Measurements from ENCODE around the gene OSMR. TPM values are rescaled to one million over a fixed set of nuclear protein-coding genes. Genes with fewer than 3 reads are reported as not detected.

OSMR gene
- total and polyA plus RNA-seq, 2 of the 13 experiments (the other 11 are each of a cell fraction or from before 2014, with no cell fraction given), result 21.3 to 86.5 TPM

DNA sequence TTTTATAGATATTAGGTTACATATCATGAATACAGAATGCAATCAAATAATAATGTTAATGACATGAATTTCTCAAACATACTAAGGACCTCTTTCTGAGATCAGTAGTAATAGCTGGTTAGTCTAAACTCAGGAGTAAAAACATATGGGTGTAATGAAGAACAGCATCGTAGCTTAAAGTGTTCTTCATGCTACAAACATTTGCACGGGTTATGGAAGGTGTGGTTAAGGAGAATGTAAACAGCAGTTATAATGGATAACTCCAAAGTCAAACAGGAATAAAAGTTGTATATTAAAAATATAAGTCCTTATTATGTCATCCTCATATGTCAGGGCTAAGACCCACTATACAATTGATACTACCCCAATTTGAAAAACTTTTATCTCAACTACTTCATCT is 115.9 kb downstream of the OSMR start:
- H3K4me1 ChIP-seq (ENCODE audit: insufficient read depth, low read length), result no peaks in the 10 kb centered on the region
- no peak overlapping the region for H3K4me2 ChIP-seq (ENCODE audit: low read depth, low read length)
- DNase-seq (ENCODE audit: low spot score) (no peak), FAIRE-seq (no peak), ATAC-seq (no peak)
- no peaks in the 10 kb centered on the region for H3K27me3 ChIP-seq (ENCODE audit: control insufficient read depth in 1 of 2, insufficient read depth in 2 of 2, low read length in 2 of 2)
- intact Hi-C loops (cut with micrococcal nuclease; ENCODE audit: unreplicated experiment), result no loop called here
- H3K36me3 ChIP-seq (replicated peaks in 1 of 2; ENCODE audit: control insufficient read depth in 1 of 2, insufficient read depth in 2 of 2, low read length in 2 of 2), result peaks cover 2 to 53% of the 10 kb centered on the region in 2 experiments; a peak in 4 of 5 replicates
- H3K9ac ChIP-seq (ENCODE audit: insufficient read depth, low read depth, low read length), result no peak overlapping the region
- H3K27ac ChIP-seq (ENCODE audit: extremely low read length, insufficient read depth, low read length), result no peak overlapping the region
- in situ Hi-C loops (cut with HindIII; ENCODE audit: extremely low pct_ligation_motif_present, low pct_unique_long_range_greater_than_20kb), result no loop called here
- no TSS peak for BruUV-seq (replicated peaks)
- no peaks in the 10 kb centered on the region for H3K9me3 ChIP-seq (ENCODE audit: low read length)
- H3K79me2 ChIP-seq (ENCODE audit: insufficient read depth, low read length), result no peaks in the 10 kb centered on the region
- ChIA-PET CTCF (ENCODE audit: low intra/inter-chr PET ratio, low total read pairs) (no interaction called here), POLR2A (no interaction called here)
- H2AFZ ChIP-seq (ENCODE audit: low read length), result no peak overlapping the region
- TF ChIP-seq SIX1 (CRISPR knock-in tag; IDR thresholded peaks at IDR 0.05; ENCODE audit: borderline replicate concordance) (no peak), THYN1 (CRISPR knock-in tag; IDR thresholded peaks at IDR 0.05; ENCODE audit: borderline replicate concordance, low read depth) (no peak), ZFP36 (IDR thresholded peaks at IDR 0.05; ENCODE audit: borderline replicate concordance, low read depth, low read length, partially characterized antibody) (no peak), FOSL1 (CRISPR knock-in tag; IDR thresholded peaks at IDR 0.05; ENCODE audit: borderline replicate concordance) (no peak), ZNF558 (CRISPR knock-in tag; IDR thresholded peaks at IDR 0.05; ENCODE audit: borderline replicate concordance) (no peak), TP53 (CRISPR knock-in tag; conservative IDR thresholded peaks at IDR 0.05) (no peak), ZNF780A (CRISPR knock-in tag; IDR thresholded peaks at IDR 0.05) (no peak), IKZF1 (IDR thresholded peaks at IDR 0.05) (no peak), ZNF773 (CRISPR knock-in tag; IDR thresholded peaks at IDR 0.05; ENCODE audit: borderline replicate concordance) (no peak), ZFYVE20 (CRISPR knock-in tag; IDR thresholded peaks at IDR 0.05; ENCODE audit: borderline replicate concordance, low read depth) (no peak)
- TF ChIP-seq, protein P1, sequence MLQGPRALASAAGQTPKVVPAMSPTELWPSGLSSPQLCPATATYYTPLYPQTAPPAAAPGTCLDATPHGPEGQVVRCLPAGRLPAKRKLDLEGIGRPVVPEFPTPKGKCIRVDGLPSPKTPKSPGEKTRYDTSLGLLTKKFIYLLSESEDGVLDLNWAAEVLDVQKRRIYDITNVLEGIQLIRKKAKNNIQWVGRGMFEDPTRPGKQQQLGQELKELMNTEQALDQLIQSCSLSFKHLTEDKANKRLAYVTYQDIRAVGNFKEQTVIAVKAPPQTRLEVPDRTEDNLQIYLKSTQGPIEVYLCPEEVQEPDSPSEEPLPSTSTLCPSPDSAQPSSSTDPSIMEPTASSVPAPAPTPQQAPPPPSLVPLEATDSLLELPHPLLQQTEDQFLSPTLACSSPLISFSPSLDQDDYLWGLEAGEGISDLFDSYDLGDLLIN (CRISPR knock-in tag; IDR thresholded peaks at IDR 0.05; ENCODE audit: borderline replicate concordance), result no peak
- TF ChIP-seq, protein P2, sequence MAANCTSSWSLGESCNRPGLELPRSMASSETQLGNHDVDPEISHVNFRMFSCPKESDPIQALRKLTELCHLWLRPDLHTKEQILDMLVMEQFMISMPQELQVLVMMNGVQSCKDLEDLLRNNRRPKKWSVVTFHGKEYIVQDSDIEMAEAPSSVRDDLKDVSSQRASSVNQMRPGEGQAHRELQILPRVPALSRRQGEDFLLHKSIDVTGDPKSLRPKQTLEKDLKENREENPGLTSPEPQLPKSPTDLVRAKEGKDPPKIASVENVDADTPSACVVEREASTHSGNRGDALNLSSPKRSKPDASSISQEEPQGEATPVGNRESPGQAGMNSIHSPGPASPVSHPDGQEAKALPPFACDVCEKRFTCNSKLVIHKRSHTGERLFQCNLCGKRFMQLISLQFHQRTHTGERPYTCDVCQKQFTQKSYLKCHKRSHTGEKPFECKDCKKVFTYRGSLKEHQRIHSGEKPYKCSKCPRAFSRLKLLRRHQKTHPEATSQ (CRISPR knock-in tag; IDR thresholded peaks at IDR 0.05; ENCODE audit: borderline replicate concordance), result no peak
- TF ChIP-seq, protein P3, sequence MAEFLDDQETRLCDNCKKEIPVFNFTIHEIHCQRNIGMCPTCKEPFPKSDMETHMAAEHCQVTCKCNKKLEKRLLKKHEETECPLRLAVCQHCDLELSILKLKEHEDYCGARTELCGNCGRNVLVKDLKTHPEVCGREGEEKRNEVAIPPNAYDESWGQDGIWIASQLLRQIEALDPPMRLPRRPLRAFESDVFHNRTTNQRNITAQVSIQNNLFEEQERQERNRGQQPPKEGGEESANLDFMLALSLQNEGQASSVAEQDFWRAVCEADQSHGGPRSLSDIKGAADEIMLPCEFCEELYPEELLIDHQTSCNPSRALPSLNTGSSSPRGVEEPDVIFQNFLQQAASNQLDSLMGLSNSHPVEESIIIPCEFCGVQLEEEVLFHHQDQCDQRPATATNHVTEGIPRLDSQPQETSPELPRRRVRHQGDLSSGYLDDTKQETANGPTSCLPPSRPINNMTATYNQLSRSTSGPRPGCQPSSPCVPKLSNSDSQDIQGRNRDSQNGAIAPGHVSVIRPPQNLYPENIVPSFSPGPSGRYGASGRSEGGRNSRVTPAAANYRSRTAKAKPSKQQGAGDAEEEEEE (CRISPR knock-in tag; IDR thresholded peaks at IDR 0.05; ENCODE audit: borderline replicate concordance), result no peak
- TF ChIP-seq, protein P4, sequence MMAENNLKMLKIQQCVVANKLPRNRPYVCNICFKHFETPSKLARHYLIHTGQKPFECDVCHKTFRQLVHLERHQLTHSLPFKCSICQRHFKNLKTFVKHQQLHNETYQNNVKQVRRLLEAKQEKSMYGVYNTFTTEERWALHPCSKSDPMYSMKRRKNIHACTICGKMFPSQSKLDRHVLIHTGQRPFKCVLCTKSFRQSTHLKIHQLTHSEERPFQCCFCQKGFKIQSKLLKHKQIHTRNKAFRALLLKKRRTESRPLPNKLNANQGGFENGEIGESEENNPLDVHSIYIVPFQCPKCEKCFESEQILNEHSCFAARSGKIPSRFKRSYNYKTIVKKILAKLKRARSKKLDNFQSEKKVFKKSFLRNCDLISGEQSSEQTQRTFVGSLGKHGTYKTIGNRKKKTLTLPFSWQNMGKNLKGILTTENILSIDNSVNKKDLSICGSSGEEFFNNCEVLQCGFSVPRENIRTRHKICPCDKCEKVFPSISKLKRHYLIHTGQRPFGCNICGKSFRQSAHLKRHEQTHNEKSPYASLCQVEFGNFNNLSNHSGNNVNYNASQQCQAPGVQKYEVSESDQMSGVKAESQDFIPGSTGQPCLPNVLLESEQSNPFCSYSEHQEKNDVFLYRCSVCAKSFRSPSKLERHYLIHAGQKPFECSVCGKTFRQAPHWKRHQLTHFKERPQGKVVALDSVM (CRISPR knock-in tag; IDR thresholded peaks at IDR 0.05), result no peak
- TF ChIP-seq, protein P5, sequence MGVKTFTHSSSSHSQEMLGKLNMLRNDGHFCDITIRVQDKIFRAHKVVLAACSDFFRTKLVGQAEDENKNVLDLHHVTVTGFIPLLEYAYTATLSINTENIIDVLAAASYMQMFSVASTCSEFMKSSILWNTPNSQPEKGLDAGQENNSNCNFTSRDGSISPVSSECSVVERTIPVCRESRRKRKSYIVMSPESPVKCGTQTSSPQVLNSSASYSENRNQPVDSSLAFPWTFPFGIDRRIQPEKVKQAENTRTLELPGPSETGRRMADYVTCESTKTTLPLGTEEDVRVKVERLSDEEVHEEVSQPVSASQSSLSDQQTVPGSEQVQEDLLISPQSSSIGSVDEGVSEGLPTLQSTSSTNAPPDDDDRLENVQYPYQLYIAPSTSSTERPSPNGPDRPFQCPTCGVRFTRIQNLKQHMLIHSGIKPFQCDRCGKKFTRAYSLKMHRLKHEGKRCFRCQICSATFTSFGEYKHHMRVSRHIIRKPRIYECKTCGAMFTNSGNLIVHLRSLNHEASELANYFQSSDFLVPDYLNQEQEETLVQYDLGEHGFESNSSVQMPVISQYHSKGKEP (CRISPR knock-in tag; IDR thresholded peaks at IDR 0.05), result no peak
- TF ChIP-seq, protein P6, sequence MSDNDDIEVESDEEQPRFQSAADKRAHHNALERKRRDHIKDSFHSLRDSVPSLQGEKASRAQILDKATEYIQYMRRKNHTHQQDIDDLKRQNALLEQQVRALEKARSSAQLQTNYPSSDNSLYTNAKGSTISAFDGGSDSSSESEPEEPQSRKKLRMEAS (IDR thresholded peaks at IDR 0.05), result no peak
- 95% methylated on average over 2 of the region's 2 CpGs for WGBS (ENCODE audit: low lambda C conversion rate)
- no peak overlapping the region for H3K4me3 ChIP-seq (replicated peaks in 1 of 3; ENCODE audit: insufficient read depth in 1 of 3, low read depth in 2 of 3, low read length in 3 of 3)
- H4K20me1 ChIP-seq (ENCODE audit: insufficient read depth, low read length), result no peaks in the 10 kb centered on the region
